HepG2 (cell line): ENCODE measurements around the gene SREBF1. TPM values are rescaled to one million over a fixed set of nuclear protein-coding genes. Genes with fewer than 3 reads are reported as not detected.

ENCODE experiments used
- ESRRA ChIP-seq: sonication (generic); formaldehyde crosslinking; IDR thresholded peaks from 2 replicates; pipeline ENCODE4 v1.5.1; 2020; ENCODE audit warnings: mild to moderate bottlenecking, low read depth, missing genetic modification reagents
- GATAD2A ChIP-seq: IDR thresholded peaks from 2 replicates; pipeline ENCODE4 v1.6.1; 2016
- IKZF4 ChIP-seq: sonication (generic); formaldehyde crosslinking; IDR thresholded peaks from 2 replicates; pipeline ENCODE4 v1.5.1; 2020; ENCODE audit warnings: borderline replicate concordance, mild to moderate bottlenecking, low read depth, missing genetic modification reagents; ENCODE audit errors: not compliant biosample characterization
- IRF2 ChIP-seq: IDR thresholded peaks from 2 replicates; pipeline ENCODE4 v1.6.1; 2018; ENCODE audit warnings: missing genetic modification reagents, missing compliant biosample characterization
- ISL2 ChIP-seq: sonication (generic); formaldehyde crosslinking; IDR thresholded peaks from 2 replicates; pipeline ENCODE4 v1.5.0; 2020; ENCODE audit warnings: missing genetic modification reagents
- JARID2 ChIP-seq: sonication (generic); formaldehyde crosslinking; IDR thresholded peaks from 2 replicates; pipeline ENCODE4 v1.8.1; 2023; ENCODE audit warnings: missing genetic modification reagents, inconsistent platforms; ENCODE audit not compliant: insufficient replicate concordance
- NCOA2 ChIP-seq: sonication (generic); formaldehyde crosslinking; IDR thresholded peaks from 2 replicates; pipeline ENCODE4 v1.8.0; 2022; ENCODE audit warnings: inconsistent platforms
- NFIB ChIP-seq: sonication (generic); formaldehyde crosslinking; IDR thresholded peaks from 2 replicates; pipeline ENCODE4 v1.9.0; 2021; ENCODE audit warnings: missing genetic modification reagents, mild to moderate bottlenecking, borderline replicate concordance
- PHF21A ChIP-seq: sonication (generic); formaldehyde crosslinking; IDR thresholded peaks from 2 replicates; pipeline ENCODE4 v1.5.0; 2020; ENCODE audit warnings: mild to moderate bottlenecking, missing genetic modification reagents
- RNF219 ChIP-seq: sonication (generic); formaldehyde crosslinking; IDR thresholded peaks from 2 replicates; pipeline ENCODE4 v1.5.0; 2020; ENCODE audit warnings: mild to moderate bottlenecking, missing genetic modification reagents
- SAP130 ChIP-seq: IDR thresholded peaks from 2 replicates; pipeline ENCODE4 v1.6.1; 2016; ENCODE audit warnings: low read depth
- SYNCRIP ChIP-seq: fragments of 200-400 bp; formaldehyde crosslinking; IDR thresholded peaks from 2 replicates; pipeline ENCODE4 v1.6.1; 2018; ENCODE audit warnings: mild to moderate bottlenecking, low read depth, low read length; ENCODE audit not compliant: insufficient read depth
- THAP11 ChIP-seq: IDR thresholded peaks from 2 replicates; pipeline ENCODE4 v1.6.1; 2016; ENCODE audit warnings: missing biosample characterization, missing genetic modification reagents
- TIGD3 ChIP-seq: sonication (generic); formaldehyde crosslinking; IDR thresholded peaks from 2 replicates; pipeline ENCODE4 v1.5.1; 2020; ENCODE audit warnings: mild to moderate bottlenecking, missing genetic modification reagents, borderline replicate concordance
- YEATS4 ChIP-seq: sonication (generic); formaldehyde crosslinking; IDR thresholded peaks from 2 replicates; pipeline ENCODE4 v1.4.0; 2020; ENCODE audit warnings: missing genetic modification reagents, borderline replicate concordance
- ZBTB7B ChIP-seq: sonication (generic); formaldehyde crosslinking; IDR thresholded peaks from 2 replicates; pipeline ENCODE4 v1.4.0; 2020; ENCODE audit warnings: missing genetic modification reagents
- ZMYM2 ChIP-seq: sonication (generic); formaldehyde crosslinking; IDR thresholded peaks from 2 replicates; pipeline ENCODE4 v1.8.0; 2022; ENCODE audit warnings: mild to moderate bottlenecking, missing genetic modification reagents
- ZNF609 ChIP-seq: sonication (generic); formaldehyde crosslinking; IDR thresholded peaks from 2 replicates; pipeline ENCODE4 v1.4.0; 2020; ENCODE audit warnings: mild to moderate bottlenecking, missing genetic modification reagents, borderline replicate concordance
- ZSCAN12 ChIP-seq: sonication (generic); formaldehyde crosslinking; IDR thresholded peaks from 2 replicates; pipeline ENCODE4 v1.9.0; 2021; ENCODE audit warnings: mild to moderate bottlenecking, missing genetic modification reagents
- ZSCAN29 ChIP-seq: sonication (generic); formaldehyde crosslinking; conservative IDR thresholded peaks from 2 replicates; pipeline ENCODE4 v1.4.0; 2020; ENCODE audit warnings: mild to moderate bottlenecking, missing genetic modification reagents
- ZSCAN9 ChIP-seq: IDR thresholded peaks from 2 replicates; pipeline ENCODE4 v1.6.1; 2016; ENCODE audit warnings: borderline replicate concordance
- polyA plus RNA-seq, 8 experiments: library from polyadenylated mRNA; depleted of rRNA in 3 of 8; stranded (reverse) in 7 of 8; unstranded in 1 of 8; fragments of >200 nt; fragmentation: Illumina TruSeq in 4 of 8; extraction: Trizol in 4 of 8; gene quantifications; 2 replicates each; pipeline versions ENCODE4 v1.2.1 to v1.2.3, GENCODE V29; 2011 to 2016; ENCODE audit warnings: low read depth in 4 of 8, missing spikeins in 1 of 8, mixed read lengths in 1 of 8; ENCODE audit not compliant: insufficient read depth in 1 of 8
- total RNA-seq, 5 experiments: library from RNA; depleted of rRNA; stranded (reverse); fragments of >200 nt; fragmentation: Illumina TruSeq; extraction: Trizol; gene quantifications; 2 replicates each; pipeline ENCODE4 v1.2.3, GENCODE V29; 2016; ENCODE audit warnings: low read depth in 1 of 5

The SREBF1 gene
- total and polyA plus RNA-seq, 2 of the 13 experiments (the other 11 are each of a cell fraction or from before 2014, with no cell fraction given): 34.3 to 38.0 TPM

GRCh38 chr17:17839791-17840707, 3.3 kb upstream of the SREBF1 start (continued):
- TF ChIP-seq IKZF4 (CRISPR knock-in tag) (peak; percentile 83), THAP11 (CRISPR knock-in tag) (peak; percentile 61; the same call in 1 of the 2 replicates), ZNF609 (peak; percentile 12; the same call in 1 of the 2 replicates), RNF219 (CRISPR knock-in tag) (no peak), NCOA2 (CRISPR knock-in tag) (peak; percentile 22; the same call in 1 of the 2 replicates), SAP130 (peak; percentile 76), NFIB (no peak), ZSCAN12 (CRISPR knock-in tag) (0 out of 2 replicates have a peak, but pooled peaks have one; percentile 20), ZSCAN9 (CRISPR knock-in tag) (peak; percentile 80; the same call in 1 of the 2 replicates), YEATS4 (peak; percentile 76; the same call in 1 of the 2 replicates), GATAD2A (peak; percentile 52; the same call in 1 of the 2 replicates), ESRRA (CRISPR knock-in tag) (peak; percentile 59; the same call in 1 of the 2 replicates), ZBTB7B (CRISPR knock-in tag) (peak; percentile 76), ZSCAN29 (CRISPR knock-in tag) (peak; percentile 27; the same call in 1 of the 2 replicates), PHF21A (CRISPR knock-in tag) (peak; percentile 92), JARID2 (CRISPR knock-in tag) (peak; percentile 49), ZMYM2 (CRISPR knock-in tag) (peak; percentile 97), IRF2 (CRISPR knock-in tag) (peak; percentile 63; the same call in 1 of the 2 replicates), ISL2 (CRISPR knock-in tag) (peak; percentile 11), TIGD3 (CRISPR knock-in tag) (no peak), SYNCRIP (no peak)
